ENCODE measurements around the gene MCRIP2.

MCRIP2 gene

DNA sequence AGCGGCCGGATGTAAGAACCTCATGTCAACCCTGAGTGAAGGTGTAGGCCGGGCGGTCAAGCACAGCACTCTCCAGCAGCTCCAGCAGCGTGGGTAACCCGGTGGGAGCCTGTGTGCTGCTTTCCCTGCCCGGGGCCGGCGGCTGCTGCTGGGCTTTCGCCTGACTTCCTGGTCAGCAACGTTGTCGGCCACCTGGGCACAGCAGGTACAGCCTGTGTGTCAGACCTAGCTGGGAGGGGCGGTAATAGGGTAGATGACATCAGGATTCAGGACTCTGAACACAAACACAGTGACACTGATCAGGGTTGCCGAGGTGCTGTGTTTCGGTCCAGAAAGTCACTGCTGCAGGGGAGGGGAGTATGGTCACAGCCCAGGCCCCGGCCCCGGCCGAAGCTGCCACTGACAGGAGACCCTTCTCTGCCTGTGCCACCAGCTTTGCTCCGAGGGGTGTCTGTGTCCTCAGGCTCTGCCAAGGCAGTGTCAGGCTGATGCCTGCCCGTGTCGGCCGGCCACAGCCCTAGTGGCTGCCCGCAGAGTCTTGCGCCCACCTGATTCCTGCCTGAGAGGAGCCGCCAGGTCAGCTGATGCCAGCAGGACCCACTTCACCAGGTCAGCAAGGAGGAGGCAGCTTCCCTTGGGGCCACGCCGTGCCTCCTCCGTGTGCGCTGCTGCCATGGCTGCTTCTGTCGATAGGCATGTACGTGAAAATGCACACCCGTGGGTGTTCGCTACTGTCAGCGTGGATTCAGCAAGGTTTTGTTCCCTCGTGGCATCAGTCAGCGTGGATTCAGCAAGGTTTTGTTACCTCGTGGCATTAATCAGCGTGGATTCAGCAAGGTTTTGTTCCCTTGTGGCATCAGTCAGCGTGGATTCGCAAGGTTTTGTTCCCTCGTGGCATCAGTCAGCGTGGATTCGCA, 42.5 kb upstream of the MCRIP2 start:
- peaks cover 4% of the 10 kb centered on the region for H3K36me3 ChIP-seq (ENCODE audit: control insufficient read depth, low read length)
- no peaks in the 10 kb centered on the region; the same call in 1 of the 2 replicates for H3K4me1 ChIP-seq (ENCODE audit: control insufficient read depth, low read length)
- no peak overlapping the region for H3K27ac ChIP-seq (ENCODE audit: low read depth, low read length)
- H3K4me3 ChIP-seq (ENCODE audit: low read length): no peak overlapping the region
- H3K79me2 ChIP-seq (ENCODE audit: control insufficient read depth, low read length): peaks cover 29% of the 10 kb centered on the region
- TF ChIP-seq, protein P1, sequence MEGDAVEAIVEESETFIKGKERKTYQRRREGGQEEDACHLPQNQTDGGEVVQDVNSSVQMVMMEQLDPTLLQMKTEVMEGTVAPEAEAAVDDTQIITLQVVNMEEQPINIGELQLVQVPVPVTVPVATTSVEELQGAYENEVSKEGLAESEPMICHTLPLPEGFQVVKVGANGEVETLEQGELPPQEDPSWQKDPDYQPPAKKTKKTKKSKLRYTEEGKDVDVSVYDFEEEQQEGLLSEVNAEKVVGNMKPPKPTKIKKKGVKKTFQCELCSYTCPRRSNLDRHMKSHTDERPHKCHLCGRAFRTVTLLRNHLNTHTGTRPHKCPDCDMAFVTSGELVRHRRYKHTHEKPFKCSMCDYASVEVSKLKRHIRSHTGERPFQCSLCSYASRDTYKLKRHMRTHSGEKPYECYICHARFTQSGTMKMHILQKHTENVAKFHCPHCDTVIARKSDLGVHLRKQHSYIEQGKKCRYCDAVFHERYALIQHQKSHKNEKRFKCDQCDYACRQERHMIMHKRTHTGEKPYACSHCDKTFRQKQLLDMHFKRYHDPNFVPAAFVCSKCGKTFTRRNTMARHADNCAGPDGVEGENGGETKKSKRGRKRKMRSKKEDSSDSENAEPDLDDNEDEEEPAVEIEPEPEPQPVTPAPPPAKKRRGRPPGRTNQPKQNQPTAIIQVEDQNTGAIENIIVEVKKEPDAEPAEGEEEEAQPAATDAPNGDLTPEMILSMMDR (IDR thresholded peaks at IDR 0.05; ENCODE audit: low read depth, low read length, poor library complexity, severe bottlenecking): no peak
- TF ChIP-seq EZH2phosphoT487 (IDR thresholded peaks at IDR 0.05; ENCODE audit: borderline replicate concordance, low read length): no peak
- no peaks in the 10 kb centered on the region for H3F3A ChIP-seq (ENCODE audit: control insufficient read depth, insufficient read depth)
- H3K9me2 ChIP-seq (replicated peaks; ENCODE audit: control insufficient read depth, low read length): no peaks in the 10 kb centered on the region
- no peak overlapping the region for H3K4me2 ChIP-seq (ENCODE audit: low read length)
- no peaks in the 10 kb centered on the region; the same call in 1 of the 2 replicates for H3K9me3 ChIP-seq (ENCODE audit: control insufficient read depth, insufficient read depth, low read length)
- H3K27me3 ChIP-seq (ENCODE audit: control insufficient read depth, low read length): no peaks in the 10 kb centered on the region
- no peaks in the 10 kb centered on the region for H4K20me1 ChIP-seq (ENCODE audit: control insufficient read depth, insufficient read depth, low read depth, low read length)

DNA sequence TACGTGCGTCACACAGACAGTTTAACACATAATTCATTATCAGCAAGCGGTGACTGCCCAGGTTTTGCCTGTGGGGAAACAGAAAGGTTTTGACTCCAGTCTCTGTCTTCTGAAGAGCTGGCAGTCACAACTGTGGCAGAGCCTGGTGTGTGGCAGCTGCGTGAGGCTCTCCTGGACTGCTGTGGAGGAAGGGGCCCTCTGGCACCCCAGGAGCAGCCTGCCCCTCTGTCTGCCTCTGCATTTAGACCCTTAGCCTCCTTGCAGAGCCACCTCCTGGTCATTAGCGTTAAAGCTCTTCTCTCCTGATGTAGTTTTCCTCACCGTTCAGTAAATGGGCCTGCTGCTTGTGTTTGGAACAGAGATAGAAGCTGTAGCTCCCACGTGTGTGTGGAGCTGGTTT, 40.8 kb upstream of the MCRIP2 start:
- H3K27me3 ChIP-seq (ENCODE audit: control insufficient read depth, low read length): no peaks in the 10 kb centered on the region

DNA sequence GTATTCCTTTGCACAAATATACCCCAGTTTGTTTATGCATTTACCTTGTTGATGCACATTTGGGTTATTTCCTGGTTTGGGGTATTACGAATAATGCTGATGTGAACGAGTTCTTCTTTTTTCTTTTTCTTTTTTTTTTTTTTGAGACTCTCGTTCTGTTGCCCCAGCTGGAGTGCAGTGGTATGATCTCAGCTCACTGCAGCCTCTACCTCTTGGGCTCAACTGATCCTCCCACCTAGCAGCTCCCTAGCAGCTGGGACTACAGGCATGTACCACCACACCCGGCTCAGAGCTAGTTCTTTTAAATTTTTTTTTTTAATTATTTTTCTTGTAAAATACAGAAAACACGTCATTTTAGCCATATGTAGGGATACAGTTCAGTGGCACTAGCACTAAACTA, 37.7 kb upstream of the MCRIP2 start:
- no peaks in the 10 kb centered on the region for H3K27me3 ChIP-seq (ENCODE audit: control insufficient read depth, low read length)
- peaks cover 17% of the 10 kb centered on the region for H3K79me2 ChIP-seq (ENCODE audit: control insufficient read depth, low read length)
- peaks cover 4% of the 10 kb centered on the region for H3K36me3 ChIP-seq (ENCODE audit: control insufficient read depth, low read length)
- H3K4me2 ChIP-seq (ENCODE audit: low read length): no peak overlapping the region
- H3K9me3 ChIP-seq (ENCODE audit: control insufficient read depth, insufficient read depth, low read length): peaks cover 10% of the 10 kb centered on the region; the same call in 1 of the 2 replicates
- no peaks in the 10 kb centered on the region for H3F3A ChIP-seq (ENCODE audit: control insufficient read depth, insufficient read depth)
- no peaks in the 10 kb centered on the region for H4K20me1 ChIP-seq (ENCODE audit: control insufficient read depth, insufficient read depth, low read depth, low read length)
- no peak overlapping the region for H3K4me3 ChIP-seq (ENCODE audit: low read length)
- no peak for TF ChIP-seq EZH2phosphoT487 (IDR thresholded peaks at IDR 0.05; ENCODE audit: borderline replicate concordance, low read length)
- TF ChIP-seq, protein P1 (IDR thresholded peaks at IDR 0.05; ENCODE audit: low read depth, low read length, poor library complexity, severe bottlenecking): no peak
- H3K4me1 ChIP-seq (ENCODE audit: control insufficient read depth, low read length): no peaks in the 10 kb centered on the region
- H3K27ac ChIP-seq (ENCODE audit: low read depth, low read length): no peak overlapping the region
- no peaks in the 10 kb centered on the region for H3K9me2 ChIP-seq (replicated peaks; ENCODE audit: control insufficient read depth, low read length)

More for the DNA sequence above, 40.8 kb upstream of the MCRIP2 start:
- H3K4me1 ChIP-seq (ENCODE audit: control insufficient read depth, low read length): no peaks in the 10 kb centered on the region
- no peaks in the 10 kb centered on the region for H3K9me2 ChIP-seq (replicated peaks; ENCODE audit: control insufficient read depth, low read length)
- no peaks in the 10 kb centered on the region for H3F3A ChIP-seq (ENCODE audit: control insufficient read depth, insufficient read depth)
- no peak overlapping the region for H3K4me3 ChIP-seq (ENCODE audit: low read length)
- H3K27ac ChIP-seq (ENCODE audit: low read depth, low read length): no peak overlapping the region
- no peak overlapping the region for H3K4me2 ChIP-seq (ENCODE audit: low read length)
- peaks cover 25% of the 10 kb centered on the region for H3K79me2 ChIP-seq (ENCODE audit: control insufficient read depth, low read length)
- peaks cover 3% of the 10 kb centered on the region; the same call in 1 of the 2 replicates for H3K9me3 ChIP-seq (ENCODE audit: control insufficient read depth, insufficient read depth, low read length)
- peaks cover 4% of the 10 kb centered on the region for H3K36me3 ChIP-seq (ENCODE audit: control insufficient read depth, low read length)
- no peak for TF ChIP-seq EZH2phosphoT487 (IDR thresholded peaks at IDR 0.05; ENCODE audit: borderline replicate concordance, low read length)
- TF ChIP-seq, protein P1 (IDR thresholded peaks at IDR 0.05; ENCODE audit: low read depth, low read length, poor library complexity, severe bottlenecking): no peak
- no peaks in the 10 kb centered on the region for H4K20me1 ChIP-seq (ENCODE audit: control insufficient read depth, insufficient read depth, low read depth, low read length)
